Aorta (tissue), 5 donors: ENCODE data around the gene LPP. TPM values are rescaled to one million over a fixed set of nuclear protein-coding genes. Genes with fewer than 3 reads are reported as not detected.

Experiments used
- ATAC-seq: fragments of 200-7000 bp; cut with Tn5 transposase; one replicate; pipeline ENCODE4 v1.9.1; 2022; ENCODE audit warnings: moderate library complexity; ENCODE audit not compliant: low FRiP score
- DNase-seq, 2 donors: peaks; one replicate each; pipeline ENCODE4 v3.0.0-alpha.2; 2020
- H3K27ac ChIP-seq, 2 donors: one replicate each; pipeline ENCODE4 v1.5.1; 2013; ENCODE audit warnings: low read length in 2 of 2, mild to moderate bottlenecking in 2 of 2, moderate library complexity in 2 of 2, control low read depth in 1 of 2, inconsistent platforms in 1 of 2, low read depth in 1 of 2
- H3K27me3 ChIP-seq, 2 donors: one replicate each; pipeline ENCODE4 v1.6.1; 2013; ENCODE audit warnings: control low read depth in 1 of 2, low read length in 1 of 2, mild to moderate bottlenecking in 1 of 2, moderate library complexity in 1 of 2; ENCODE audit not compliant: insufficient read depth in 2 of 2, control insufficient read depth in 1 of 2
- H3K36me3 ChIP-seq, 2 donors: one replicate each; pipeline ENCODE4 v1.6.1; 2013; ENCODE audit warnings: control low read depth in 1 of 2, low read length in 1 of 2, mild to moderate bottlenecking in 1 of 2; ENCODE audit not compliant: insufficient read depth in 2 of 2, control insufficient read depth in 1 of 2
- H3K4me1 ChIP-seq, 2 donors: one replicate each; pipeline ENCODE4 v1.6.1; 2013; ENCODE audit warnings: low read length in 2 of 2, control low read depth in 1 of 2, mild to moderate bottlenecking in 1 of 2, moderate library complexity in 1 of 2; ENCODE audit not compliant: insufficient read depth in 2 of 2, control insufficient read depth in 1 of 2
- H3K4me3 ChIP-seq, 2 donors: one replicate each; pipeline ENCODE4 v1.5.1; 2013; ENCODE audit warnings: low read length in 2 of 2, control low read depth in 1 of 2, mild to moderate bottlenecking in 1 of 2
- H3K9me3 ChIP-seq: one replicate; pipeline ENCODE4 v1.6.1; 2013; ENCODE audit warnings: mild to moderate bottlenecking, low read length; ENCODE audit not compliant: control insufficient read depth
- WGBS, 2 donors: extraction: QIAGEN DNeasy Blood & Tissue Kit; methylation state at CpG; one replicate each; pipeline ENCODE4 v1.1.7; 2013; 5-methylcytosine and 5-hydroxymethylcytosine counted together
- intact Hi-C, 2 donors: fragments of 100-400 bp; cut with DNase I; formaldehyde crosslinking; loops; one replicate each; pipeline versions ENCODE4 v1.14.2 to v1.15.0; 2022
- polyA plus RNA-seq, 2 donors: library from polyadenylated mRNA; stranded (reverse); fragments of 200-250 nt; gene quantifications; one replicate each; pipeline ENCODE4 v1.2.3, GENCODE V29; 2013
- total RNA-seq, 2 donors: library from RNA; stranded (reverse); fragmentation: NEBNext Ultra II Directional; extraction: Animal tissue kit (Norgen Biotek cat#: 25700); gene quantifications; one replicate each; pipeline ENCODE4 v1.2.1, GENCODE V29; 2021
- donor health status: healthy with polysubstance abuse.
- donor health status: Bipolar disorder and iron deficiency.
- donor health status: DM: no; HTN: no; CAD: no.
- donor health status: DM: no; HTN: no; CAD: no.
- donor health status: DM: yes; HTN: yes; CAD: no.

LPP gene
- total and polyA plus RNA-seq, 4 donors: 37.7 to 2,536 (median 527) TPM

- intact Hi-C loops: no loop called here
- Histone ChIP-seq H3K9me3 (no peaks in the 10 kb centered on the region), H3K4me1 (peaks cover 2 to 4% of the 10 kb centered on the region in 2 donors), H3K36me3 (no peaks in the 10 kb centered on the region), H3K27ac (no peak overlapping the region), H3K4me3 (no peak overlapping the region), H3K27me3 (no peaks in the 10 kb centered on the region)
- WGBS, 2 donors: 96 to 100% methylated on average over 1 of the region's 1 CpG
- DNase-seq: no peak
- no peak for ATAC-seq
Measured at GRCh38 chr3:188740010-188740409, 586.1 kb downstream of the LPP start.

DNA sequence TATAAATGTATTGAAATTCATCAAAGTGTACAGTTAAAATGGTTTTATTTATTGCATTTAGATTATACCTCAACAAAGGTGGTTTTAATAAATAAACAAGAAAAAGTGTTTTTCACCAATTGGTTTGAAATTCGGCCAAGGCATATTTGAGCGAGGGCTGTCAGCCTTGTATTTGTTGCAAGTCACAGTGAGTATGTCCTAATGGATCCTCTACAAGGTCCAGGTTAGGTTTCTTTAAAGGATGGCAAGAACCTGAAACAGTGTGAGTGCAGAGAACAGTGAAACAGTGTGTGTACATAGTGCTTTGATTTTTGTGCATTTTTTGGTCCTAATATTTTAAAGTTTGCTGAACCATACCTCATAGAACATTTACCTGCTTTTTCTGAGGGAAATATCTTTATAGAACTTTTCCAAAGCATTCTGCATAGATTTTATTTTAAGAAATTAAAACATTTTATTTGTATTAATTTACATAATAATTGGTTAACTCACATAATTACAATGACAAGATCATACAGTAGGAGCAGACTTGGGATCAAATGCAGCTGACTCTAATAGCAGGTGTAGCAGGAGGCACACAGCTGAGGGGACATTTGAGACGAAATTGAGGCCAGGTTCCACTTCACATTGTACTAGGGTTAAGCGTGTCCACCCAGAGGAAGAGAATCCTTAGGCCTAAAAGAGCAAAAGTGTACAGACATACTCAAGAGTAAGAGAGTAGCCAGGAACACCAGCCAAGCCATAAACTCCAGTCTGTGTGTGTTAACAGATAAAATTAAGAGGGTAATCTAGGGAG is 589.0 kb downstream of the LPP start:
- H3K9me3 ChIP-seq: no peaks in the 10 kb centered on the region
- no peak overlapping the region for H3K4me3 ChIP-seq
- WGBS, 2 donors: 88 to 92% methylated on average over 4 of the region's 4 CpGs
- H3K27me3 ChIP-seq: no peaks in the 10 kb centered on the region
- DNase-seq: no peak
- ATAC-seq: no peak
- no peak overlapping the region for H3K27ac ChIP-seq
- no peaks in the 10 kb centered on the region for H3K36me3 ChIP-seq
- peaks cover 0 to 2% of the 10 kb centered on the region in 2 donors for H3K4me1 ChIP-seq
- intact Hi-C loops: no loop called here

DNA sequence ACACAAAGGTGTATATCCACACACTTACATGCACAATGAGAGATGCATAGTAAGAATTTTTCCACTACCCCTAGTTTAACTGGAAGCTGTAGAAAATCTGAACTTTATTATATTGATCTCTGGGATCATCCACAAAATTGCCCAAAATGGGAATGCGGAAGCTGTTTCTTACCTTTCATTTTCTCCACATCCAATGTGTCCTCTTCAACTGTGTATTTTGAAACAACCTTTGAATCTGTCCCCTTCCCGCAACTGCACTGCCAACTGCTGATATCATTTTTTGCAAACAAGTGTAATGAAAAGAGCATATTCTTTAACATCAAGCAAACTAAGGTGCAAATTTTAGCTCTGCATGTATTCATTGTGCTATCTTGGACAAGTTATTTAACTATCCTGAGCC is 590.2 kb downstream of the LPP start:
- no peak for ATAC-seq
- peaks cover 2% of the 10 kb centered on the region in 2 donors for H3K4me1 ChIP-seq
- no peak for DNase-seq
- no peaks in the 10 kb centered on the region for H3K9me3 ChIP-seq
- H3K27me3 ChIP-seq: no peaks in the 10 kb centered on the region
- intact Hi-C loops: no loop called here
- H3K4me3 ChIP-seq: no peak overlapping the region
- 98% methylated on average over 2 of the region's 2 CpGs for WGBS, 2 donors
- no peaks in the 10 kb centered on the region for H3K36me3 ChIP-seq
- no peak overlapping the region for H3K27ac ChIP-seq

- no peak for ATAC-seq
- Histone ChIP-seq H3K27ac (no peak overlapping the region), H3K9me3 (no peaks in the 10 kb centered on the region), H3K4me3 (no peak overlapping the region), H3K27me3 (no peaks in the 10 kb centered on the region), H3K36me3 (no peaks in the 10 kb centered on the region), H3K4me1 (peaks cover under 1 to 2% of the 10 kb centered on the region in 2 donors)
- intact Hi-C loops: no loop called here
- no peak for DNase-seq
Measured at GRCh38 chr3:188745031-188745430, 591.1 kb downstream of the LPP start.

DNA sequence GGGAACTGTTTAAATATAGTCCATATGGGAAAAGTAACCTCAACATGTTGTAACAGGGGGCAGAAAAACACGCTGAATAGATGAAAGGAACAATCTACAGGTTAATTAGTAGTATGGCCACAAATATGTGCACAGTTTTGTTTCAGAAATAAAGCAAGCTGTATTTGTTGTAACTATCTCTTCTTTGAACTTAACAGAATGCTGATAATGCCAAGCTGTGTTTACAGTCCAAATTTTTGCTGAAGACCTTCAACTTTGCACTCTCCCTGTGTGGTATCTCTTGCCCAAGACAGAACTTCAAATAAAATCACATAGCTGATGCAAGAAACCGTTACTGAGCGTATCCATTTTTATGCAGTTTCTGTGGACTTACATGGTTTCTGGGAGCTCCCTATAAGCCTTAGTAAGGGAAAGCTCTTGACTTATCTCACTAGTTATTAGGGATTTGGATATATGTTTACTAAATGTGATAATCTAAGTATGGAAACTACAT is 592.4 kb downstream of the LPP start:
- Histone ChIP-seq H3K27ac (no peak overlapping the region), H3K4me1 (peaks cover 2% of the 10 kb centered on the region in 2 donors), H3K27me3 (no peaks in the 10 kb centered on the region), H3K4me3 (no peak overlapping the region), H3K9me3 (no peaks in the 10 kb centered on the region), H3K36me3 (no peaks in the 10 kb centered on the region)
- intact Hi-C loops: no loop called here
- DNase-seq: no peak
- ATAC-seq: no peak
- 86 to 89% methylated on average over 3 of the region's 3 CpGs for WGBS, 2 donors

GRCh38 chr3:188747489-188747888 is 593.5 kb downstream of the LPP start:
- Histone ChIP-seq H3K27ac (no peak overlapping the region), H3K9me3 (no peaks in the 10 kb centered on the region), H3K4me3 (no peak overlapping the region), H3K4me1 (peaks cover 2% of the 10 kb centered on the region in 2 donors), H3K27me3 (no peaks in the 10 kb centered on the region), H3K36me3 (no peaks in the 10 kb centered on the region)
- no peak for ATAC-seq
- DNase-seq: no peak
- intact Hi-C loops: no loop called here
- whole genome bisulfite sequencing, 2 donors: 66 to 74% methylated on average over 3 of the region's 3 CpGs

- WGBS, 2 donors: 79 to 83% methylated on average over 5 of the region's 5 CpGs
Measured at GRCh38 chr3:188749010-188749617, 595.2 kb downstream of the LPP start.

GRCh38 chr3:188749830-188750229 is 595.9 kb downstream of the LPP start:
- no peak for ATAC-seq
- intact Hi-C loops: no loop called here
- 88 to 95% methylated on average over 4 of the region's 4 CpGs for WGBS, 2 donors
- DNase-seq: no peak
- Histone ChIP-seq H3K4me1 (peaks cover 5 to 6% of the 10 kb centered on the region in 2 donors), H3K36me3 (no peaks in the 10 kb centered on the region), H3K9me3 (no peaks in the 10 kb centered on the region), H3K4me3 (no peak overlapping the region), H3K27ac (no peak overlapping the region), H3K27me3 (no peaks in the 10 kb centered on the region)

More at GRCh38 chr3:188749010-188749617, 595.2 kb downstream of the LPP start:
- Histone ChIP-seq H3K36me3 (no peaks in the 10 kb centered on the region), H3K27ac (no peak overlapping the region), H3K4me3 (no peak overlapping the region), H3K27me3 (no peaks in the 10 kb centered on the region), H3K4me1 (peaks cover 2 to 6% of the 10 kb centered on the region in 2 donors), H3K9me3 (no peaks in the 10 kb centered on the region)
- no peak for ATAC-seq
- no peak for DNase-seq
- intact Hi-C loops: no loop called here

- Histone ChIP-seq H3K4me3 (no peak overlapping the region), H3K27ac (no peak overlapping the region), H3K4me1 (peaks cover 5 to 6% of the 10 kb centered on the region in 2 donors), H3K36me3 (no peaks in the 10 kb centered on the region), H3K27me3 (no peaks in the 10 kb centered on the region), H3K9me3 (no peaks in the 10 kb centered on the region)
- ATAC-seq (no peak), DNase-seq (no peak)
- intact Hi-C loops: no loop called here
- WGBS, 2 donors: 57 to 58% methylated on average over 1 of the region's 1 CpG
Measured at GRCh38 chr3:188750617-188751016, 596.7 kb downstream of the LPP start.
